Upper lobe of right lung (tissue), 1 donor: Measurements from ENCODE around the gene USP25. TPM values are rescaled to one million over a fixed set of nuclear protein-coding genes. Genes with fewer than 3 reads are reported as not detected.

Source experiments
- ATAC-seq: fragments of 200-7000 bp; cut with Tn5 transposase; one replicate; pipeline ENCODE4 v1.9.1; 2020; ENCODE audit warnings: mild to moderate bottlenecking, moderate library complexity
- DNase-seq: peaks from one replicate; pipeline ENCODE4 v3.0.0-alpha.2; 2020
- H3K27ac ChIP-seq: fragments of 200-600 bp; one replicate; pipeline ENCODE4 v1.8.0; 2022
- H3K27me3 ChIP-seq: fragments of 200-600 bp; one replicate; pipeline ENCODE4 v1.8.0; 2022; ENCODE audit warnings: mild to moderate bottlenecking
- H3K36me3 ChIP-seq: fragments of 200-600 bp; one replicate; pipeline ENCODE4 v1.8.0; 2022
- H3K4me1 ChIP-seq: fragments of 200-600 bp; one replicate; pipeline ENCODE4 v1.8.0; 2022
- H3K4me3 ChIP-seq: fragments of 200-600 bp; one replicate; pipeline ENCODE4 v1.8.0; 2022; ENCODE audit warnings: mild to moderate bottlenecking
- H3K9me3 ChIP-seq: fragments of 200-600 bp; one replicate; pipeline ENCODE4 v1.8.0; 2022
- CTCF ChIP-seq: fragments of 200-600 bp; IDR thresholded peaks from one replicate; pipeline ENCODE4 v1.8.0; 2022; ENCODE audit warnings: antibody characterized with exemption
- intact Hi-C: fragments of 100-400 bp; cut with DNase I; formaldehyde crosslinking; loops from one replicate; pipeline ENCODE4 v1.11.0; 2022
- total RNA-seq: library from RNA; stranded (reverse); fragmentation: NEBNext Ultra II Directional; extraction: Animal tissue kit (Norgen Biotek cat#: 25700); gene quantifications from one replicate; pipeline ENCODE4 v1.2.1, GENCODE V29; 2021
- donor health status: DM: no; HTN: yes; CAD: no; lungs with severe emphysema.

The USP25 gene
- total RNA-seq, 1 donor from 2014 or later = 65.0 TPM

GRCh38 chr21:15753741-15754140 lies 24.0 kb downstream of the USP25 start:
- H3K27ac ChIP-seq = no peak overlapping the region
- ATAC-seq (no peak), DNase-seq (no peak)
- H3K4me1 ChIP-seq = peaks cover 46% of the 10 kb centered on the region
- H3K36me3 ChIP-seq = no peaks in the 10 kb centered on the region
- intact Hi-C loops = no loop called here
- no peak overlapping the region for H3K4me3 ChIP-seq
- H3K9me3 ChIP-seq = no peaks in the 10 kb centered on the region
- TF ChIP-seq CTCF = no peak
- no peaks in the 10 kb centered on the region for H3K27me3 ChIP-seq

- intact Hi-C loops = no loop called here
- Histone ChIP-seq H3K9me3 (no peaks in the 10 kb centered on the region), H3K4me3 (no peak overlapping the region), H3K36me3 (no peaks in the 10 kb centered on the region), H3K27me3 (no peaks in the 10 kb centered on the region), H3K4me1 (peaks cover 37% of the 10 kb centered on the region), H3K27ac (no peak overlapping the region)
- ATAC-seq (peak; percentile 57), DNase-seq (no peak)
- TF ChIP-seq CTCF = no peak
Measured at GRCh38 chr21:15754640-15755039, 24.9 kb downstream of the USP25 start.

- intact Hi-C loops = no loop called here
- no peaks in the 10 kb centered on the region for H3K27me3 ChIP-seq
- no peaks in the 10 kb centered on the region for H3K9me3 ChIP-seq
- DNase-seq (no peak), ATAC-seq (no peak)
- no peaks in the 10 kb centered on the region for H3K36me3 ChIP-seq
- no peak for TF ChIP-seq CTCF
- no peak overlapping the region for H3K4me3 ChIP-seq
- no peak overlapping the region for H3K27ac ChIP-seq
- H3K4me1 ChIP-seq = peaks cover 35% of the 10 kb centered on the region
Measured at GRCh38 chr21:15755125-15755524, 25.3 kb downstream of the USP25 start.

GRCh38 chr21:15759469-15759868 lies 29.7 kb downstream of the USP25 start:
- H3K4me3 ChIP-seq = no peak overlapping the region
- no peak for DNase-seq
- ATAC-seq = no peak
- H3K27ac ChIP-seq = no peak overlapping the region
- no peaks in the 10 kb centered on the region for H3K27me3 ChIP-seq
- peaks cover 26% of the 10 kb centered on the region for H3K4me1 ChIP-seq
- H3K36me3 ChIP-seq = no peaks in the 10 kb centered on the region
- intact Hi-C loops = no loop called here
- no peak for TF ChIP-seq CTCF
- H3K9me3 ChIP-seq = no peaks in the 10 kb centered on the region

- H3K27me3 ChIP-seq = no peaks in the 10 kb centered on the region
- intact Hi-C loops = no loop called here
- no peaks in the 10 kb centered on the region for H3K9me3 ChIP-seq
- peaks cover 18% of the 10 kb centered on the region for H3K4me1 ChIP-seq
- no peaks in the 10 kb centered on the region for H3K36me3 ChIP-seq
- DNase-seq (no peak), ATAC-seq (no peak)
- no peak overlapping the region for H3K4me3 ChIP-seq
- H3K27ac ChIP-seq = no peak overlapping the region
- no peak for TF ChIP-seq CTCF
Measured at GRCh38 chr21:15761507-15762100, 31.8 kb downstream of the USP25 start.

- intact Hi-C loops = no loop called here
- TF ChIP-seq CTCF = no peak
- H3K27me3 ChIP-seq = no peaks in the 10 kb centered on the region
- no peaks in the 10 kb centered on the region for H3K9me3 ChIP-seq
- H3K27ac ChIP-seq = no peak overlapping the region
- peaks cover 28% of the 10 kb centered on the region for H3K4me1 ChIP-seq
- no peak overlapping the region for H3K4me3 ChIP-seq
- H3K36me3 ChIP-seq = no peaks in the 10 kb centered on the region
- DNase-seq = no peak
- no peak for ATAC-seq
Measured at GRCh38 chr21:15763359-15763758, 33.6 kb downstream of the USP25 start.
